Stimulated activated memory B cell treated with anti-CD40 and anti-IgM and Interleukin-4, amounts not matched to agents 10 μg/mL and 1 μg/mL and 100 μg/mL, for 72 hours (primary cell): ENCODE measurements around the gene VN1R5.
"Not testable (repeated sequence)": the region's sequence is repeated elsewhere in the genome, so short reads cannot be mapped to it uniquely, and the experiment has no call there.

Source experiments
- ATAC-seq: fragments of 150-1000 bp; cut with Tn5 transposase; 2 replicates; pipeline ENCODE4 v1.10.0; 2021
- H3K27ac Mint-ChIP-seq: one replicate; pipeline ENCODE4 v1.8.0; 2022; ENCODE audit warnings: mild to moderate bottlenecking, mixed read lengths
- H3K27me3 Mint-ChIP-seq: one replicate; pipeline ENCODE4 v1.8.0; 2022; ENCODE audit warnings: mixed read lengths
- H3K36me3 Mint-ChIP-seq: one replicate; pipeline ENCODE4 v1.8.0; 2022; ENCODE audit warnings: mixed read lengths
- H3K4me1 Mint-ChIP-seq: one replicate; pipeline ENCODE4 v1.8.0; 2022; ENCODE audit warnings: mixed read lengths
- H3K4me3 Mint-ChIP-seq: one replicate; pipeline ENCODE4 v1.8.0; 2022; ENCODE audit warnings: mild to moderate bottlenecking, moderate library complexity, mixed read lengths
- H3K9me3 Mint-ChIP-seq: one replicate; pipeline ENCODE4 v1.8.0; 2022; ENCODE audit warnings: mixed read lengths

The VN1R5 gene

DNA sequence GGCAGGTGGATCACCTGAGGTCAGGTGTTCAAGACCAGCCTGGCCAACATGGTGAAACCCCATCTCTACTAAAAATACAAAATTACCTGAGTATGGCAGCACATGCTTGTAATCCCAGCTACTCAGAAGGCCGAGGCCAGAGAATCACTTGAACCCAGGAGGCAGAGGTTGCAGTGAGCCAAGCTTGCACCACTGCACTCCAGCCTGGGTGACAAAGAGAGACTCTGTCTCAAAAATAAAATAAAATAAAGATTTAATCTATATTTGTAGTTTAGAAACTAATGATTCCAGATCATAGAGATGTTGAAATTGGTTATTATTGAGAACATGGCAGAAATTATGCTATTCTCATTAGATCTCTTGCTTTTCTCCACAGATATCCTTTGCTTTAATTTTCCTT is at the start of gene VN1R5:
Gene VN1R5, plus strand, starts transcription at position 301 of the 400 bp plus-strand sequence.
- H3K36me3 Mint-ChIP-seq, ATAC-seq, H3K27me3 Mint-ChIP-seq, H3K27ac Mint-ChIP-seq, H3K4me3 Mint-ChIP-seq, H3K4me1 Mint-ChIP-seq: not testable (repeated sequence)
- peaks cover 11% of the 10 kb centered on the region for H3K9me3 Mint-ChIP-seq

GRCh38 chr1:247209396-247209795 is 46.5 kb upstream of the VN1R5 start:
- Mint-ChIP-seq H3K9me3 (no peaks in the 10 kb centered on the region), H3K27me3 (no peaks in the 10 kb centered on the region), H3K4me1 (peaks cover 59% of the 10 kb centered on the region), H3K27ac (peak overlapping the region; percentile 93), H3K36me3 (peaks cover 33% of the 10 kb centered on the region), H3K4me3 (peak overlapping the region; percentile 95)
- no peak for ATAC-seq

DNA sequence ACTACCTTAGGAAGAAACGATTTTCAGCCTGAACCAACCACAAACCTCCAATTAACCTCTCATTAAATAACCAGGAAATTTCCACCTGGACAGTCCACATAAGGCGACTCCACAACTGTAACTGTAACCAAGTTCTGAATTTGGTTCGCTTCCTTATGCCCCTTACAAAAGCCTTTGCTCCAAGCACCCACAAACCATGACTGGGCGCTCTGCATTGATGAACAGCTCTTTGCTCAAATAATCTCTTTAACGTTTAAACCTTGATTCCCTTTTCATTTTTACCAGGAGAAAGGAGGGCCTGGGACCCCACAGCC is 45.9 kb upstream of the VN1R5 start:
- no peaks in the 10 kb centered on the region for H3K27me3 Mint-ChIP-seq
- H3K9me3 Mint-ChIP-seq: no peaks in the 10 kb centered on the region
- H3K27ac Mint-ChIP-seq: peak overlapping the region; percentile 93
- peaks cover 33% of the 10 kb centered on the region for H3K36me3 Mint-ChIP-seq
- ATAC-seq: peak; percentile 6
- peaks cover 59% of the 10 kb centered on the region for H3K4me1 Mint-ChIP-seq
- peak overlapping the region; percentile 95 for H3K4me3 Mint-ChIP-seq

- Mint-ChIP-seq H3K9me3 (no peaks in the 10 kb centered on the region), H3K4me1 (peaks cover 59% of the 10 kb centered on the region), H3K27ac (peak overlapping the region; percentile 93), H3K27me3 (no peaks in the 10 kb centered on the region), H3K36me3 (peaks cover 33% of the 10 kb centered on the region), H3K4me3 (peak overlapping the region; percentile 95)
- ATAC-seq: peak; percentile 99
Measured at GRCh38 chr1:247210376-247211117, 45.3 kb upstream of the VN1R5 start.

DNA sequence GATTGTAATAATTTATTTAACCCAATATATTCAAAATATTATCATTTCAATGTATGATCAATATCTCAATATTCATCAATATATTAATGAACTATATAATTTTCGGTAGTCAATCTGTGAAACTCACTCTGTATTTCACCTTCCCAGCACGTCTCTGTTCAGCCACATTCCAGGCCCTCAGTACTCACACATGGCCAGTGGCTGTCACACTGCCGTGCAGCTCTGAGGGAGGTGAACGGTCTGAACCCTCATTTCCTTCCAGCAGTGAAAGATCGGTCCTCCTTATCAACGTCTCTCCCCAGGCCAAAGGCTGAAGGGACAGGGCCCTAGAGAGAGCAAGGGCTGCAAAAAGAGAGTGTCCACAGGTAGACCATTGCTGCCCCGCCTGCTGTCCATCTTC is 44.5 kb upstream of the VN1R5 start:
- Mint-ChIP-seq H3K4me1 (peaks cover 52% of the 10 kb centered on the region), H3K36me3 (peaks cover 25% of the 10 kb centered on the region), H3K27ac (peak overlapping the region; percentile 69), H3K4me3 (peak overlapping the region; percentile 38), H3K27me3 (no peaks in the 10 kb centered on the region), H3K9me3 (no peaks in the 10 kb centered on the region)
- ATAC-seq: no peak

- peak overlapping the region; percentile 38 for H3K4me3 Mint-ChIP-seq
- H3K36me3 Mint-ChIP-seq: peaks cover 21% of the 10 kb centered on the region
- no peaks in the 10 kb centered on the region for H3K27me3 Mint-ChIP-seq
- peaks cover 50% of the 10 kb centered on the region for H3K4me1 Mint-ChIP-seq
- H3K9me3 Mint-ChIP-seq: no peaks in the 10 kb centered on the region
- peak; percentile 57 for ATAC-seq
- peak overlapping the region; percentile 69 for H3K27ac Mint-ChIP-seq
Measured at GRCh38 chr1:247212012-247212411, 43.9 kb upstream of the VN1R5 start.

- H3K27me3 Mint-ChIP-seq: no peaks in the 10 kb centered on the region
- peaks cover 41% of the 10 kb centered on the region for H3K4me1 Mint-ChIP-seq
- peaks cover 12% of the 10 kb centered on the region for H3K36me3 Mint-ChIP-seq
- no peak overlapping the region for H3K4me3 Mint-ChIP-seq
- H3K9me3 Mint-ChIP-seq: no peaks in the 10 kb centered on the region
- ATAC-seq: no peak
- H3K27ac Mint-ChIP-seq: peak overlapping the region; percentile 69
Measured at GRCh38 chr1:247212627-247213617, 43.0 kb upstream of the VN1R5 start.

DNA sequence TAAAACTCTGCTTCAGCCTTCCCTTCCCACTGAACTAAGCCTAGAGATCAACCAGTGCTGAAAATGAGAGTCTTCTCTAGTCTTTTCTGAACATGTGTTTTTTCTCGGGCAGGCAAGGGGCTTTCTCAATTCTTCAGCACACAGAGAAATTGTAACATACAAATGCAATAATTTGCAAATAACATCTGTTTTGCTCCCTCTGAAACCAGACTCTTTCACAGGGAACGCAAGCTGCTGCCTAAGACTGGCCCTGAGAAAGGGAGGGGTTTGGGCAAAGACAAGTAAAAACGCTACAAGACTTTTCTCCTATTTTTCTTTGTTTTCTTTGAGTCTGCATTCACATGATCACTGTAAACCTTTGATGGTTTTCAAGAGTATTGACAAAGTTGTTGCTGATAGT is 39.6 kb upstream of the VN1R5 start:
- H3K36me3 Mint-ChIP-seq: no peaks in the 10 kb centered on the region
- peak overlapping the region; percentile 27 for H3K27ac Mint-ChIP-seq
- ATAC-seq: no peak
- H3K4me3 Mint-ChIP-seq: no peak overlapping the region
- no peaks in the 10 kb centered on the region for H3K9me3 Mint-ChIP-seq
- H3K27me3 Mint-ChIP-seq: no peaks in the 10 kb centered on the region
- H3K4me1 Mint-ChIP-seq: peaks cover 17% of the 10 kb centered on the region

- ATAC-seq: no peak
- Mint-ChIP-seq H3K4me1 (peaks cover 5% of the 10 kb centered on the region), H3K27me3 (peaks cover 7% of the 10 kb centered on the region), H3K9me3 (no peaks in the 10 kb centered on the region), H3K4me3 (no peak overlapping the region), H3K36me3 (no peaks in the 10 kb centered on the region), H3K27ac (no peak overlapping the region)
Measured at GRCh38 chr1:247218121-247218651, 37.7 kb upstream of the VN1R5 start.

DNA sequence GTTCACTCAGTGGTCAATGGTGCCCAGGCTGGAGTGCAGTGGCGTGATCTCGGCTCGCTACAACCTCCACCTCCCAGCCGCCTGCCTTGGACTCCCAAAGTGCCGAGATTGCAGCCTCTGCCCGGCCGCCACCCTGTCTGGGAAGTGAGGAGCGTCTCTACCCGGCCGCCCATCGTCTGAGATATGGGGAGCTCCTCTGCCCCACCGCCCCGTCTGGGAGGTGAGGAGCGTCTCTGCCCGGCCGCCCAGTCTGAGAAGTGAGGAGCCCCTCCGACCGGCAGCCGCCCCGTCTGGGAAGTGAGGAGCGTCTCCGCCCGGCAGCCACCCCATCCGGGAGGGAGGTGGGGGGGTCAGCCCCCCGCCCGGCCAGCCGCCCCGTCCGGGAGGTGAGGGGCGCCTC is 35.6 kb upstream of the VN1R5 start:
- Mint-ChIP-seq H3K27me3 (peaks cover 23% of the 10 kb centered on the region), H3K36me3 (peaks cover 12% of the 10 kb centered on the region)
- ATAC-seq: not testable (repeated sequence)

DNA sequence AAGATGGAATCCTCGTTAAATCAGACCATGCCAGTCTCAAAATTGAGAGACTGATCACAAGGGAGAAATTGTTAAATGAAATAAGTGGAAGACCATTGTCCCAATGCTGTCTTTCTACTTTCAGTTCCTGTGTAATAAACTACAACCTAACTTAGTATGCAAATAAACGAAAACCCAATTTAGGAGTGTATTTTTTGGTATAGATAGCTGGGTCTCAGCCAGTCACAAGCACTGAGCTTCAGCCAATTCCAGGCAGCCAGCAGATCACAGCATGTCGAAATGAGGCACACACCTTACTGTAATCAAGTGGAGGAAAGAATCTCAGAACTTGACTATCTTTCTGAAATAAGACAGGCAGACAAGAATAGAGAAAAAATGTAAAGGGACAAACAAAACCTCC is 33.0 kb upstream of the VN1R5 start:
- Mint-ChIP-seq H3K9me3 (peaks cover 13% of the 10 kb centered on the region), H3K27me3 (peaks cover 23% of the 10 kb centered on the region), H3K27ac (no peak overlapping the region)

More for the DNA sequence above, 35.6 kb upstream of the VN1R5 start:
- not testable (repeated sequence) for H3K27ac Mint-ChIP-seq, H3K4me3 Mint-ChIP-seq, H3K4me1 Mint-ChIP-seq, H3K9me3 Mint-ChIP-seq

GRCh38 chr1:247224822-247225221 is 31.1 kb upstream of the VN1R5 start:
- no peak overlapping the region for H3K4me3 Mint-ChIP-seq
- no peak overlapping the region for H3K27ac Mint-ChIP-seq
- H3K4me1 Mint-ChIP-seq: peaks cover 5% of the 10 kb centered on the region
- peaks cover 17% of the 10 kb centered on the region for H3K36me3 Mint-ChIP-seq
- no peak for ATAC-seq
- peaks cover 13% of the 10 kb centered on the region for H3K9me3 Mint-ChIP-seq
- peaks cover 23% of the 10 kb centered on the region for H3K27me3 Mint-ChIP-seq

More for the DNA sequence above, 33.0 kb upstream of the VN1R5 start:
- Mint-ChIP-seq H3K4me3 (no peak overlapping the region), H3K4me1 (peaks cover 5% of the 10 kb centered on the region), H3K36me3 (peaks cover 12% of the 10 kb centered on the region)
- ATAC-seq: no peak

DNA sequence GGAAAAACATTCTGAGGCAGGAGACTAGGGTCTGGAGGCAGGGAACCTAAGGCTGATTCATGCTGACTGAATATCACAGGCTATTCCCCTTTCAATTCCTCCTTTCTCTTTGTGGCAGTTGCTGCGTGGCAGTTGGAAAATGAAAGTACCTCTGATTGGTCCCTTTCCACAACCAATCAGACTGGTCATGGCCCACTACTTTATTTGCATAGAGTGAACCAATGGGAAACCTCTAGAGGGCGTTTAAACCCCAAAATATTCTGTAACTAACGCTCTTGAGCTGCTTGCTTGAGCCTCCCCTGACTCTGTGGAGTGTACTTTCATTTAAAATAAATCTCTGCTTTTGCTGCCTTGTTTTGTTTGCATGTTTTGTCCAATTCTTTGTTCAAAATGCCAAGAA is 27.7 kb upstream of the VN1R5 start:
- Mint-ChIP-seq H3K36me3 (peaks cover 17% of the 10 kb centered on the region), H3K27me3 (peaks cover 43% of the 10 kb centered on the region), H3K27ac (no peak overlapping the region), H3K4me1 (peaks cover under 1% of the 10 kb centered on the region), H3K4me3 (no peak overlapping the region), H3K9me3 (peaks cover 13% of the 10 kb centered on the region)
- ATAC-seq: no peak

- no peaks in the 10 kb centered on the region for H3K4me1 Mint-ChIP-seq
- H3K27me3 Mint-ChIP-seq: no peaks in the 10 kb centered on the region
- no peak for ATAC-seq
- peaks cover 12% of the 10 kb centered on the region for H3K9me3 Mint-ChIP-seq
- no peak overlapping the region for H3K27ac Mint-ChIP-seq
- no peak overlapping the region for H3K4me3 Mint-ChIP-seq
- no peaks in the 10 kb centered on the region for H3K36me3 Mint-ChIP-seq
Measured at GRCh38 chr1:247241691-247242090, 14.2 kb upstream of the VN1R5 start.

- Mint-ChIP-seq H3K36me3 (no peaks in the 10 kb centered on the region), H3K27ac (no peak overlapping the region), H3K9me3 (peaks cover 18% of the 10 kb centered on the region), H3K4me1 (no peaks in the 10 kb centered on the region), H3K27me3 (no peaks in the 10 kb centered on the region), H3K4me3 (no peak overlapping the region)
- no peak for ATAC-seq
Measured at GRCh38 chr1:247243524-247244137, 12.2 kb upstream of the VN1R5 start.
